ENCODE data around the gene MUL1.

Gene MUL1

GRCh38 chr1:20470194-20470593 is 37.8 kb downstream of the MUL1 start:
- no peak for DNase-seq (ENCODE audit: low read depth, low spot score)

GRCh38 chr1:20469406-20470076 is 38.4 kb downstream of the MUL1 start:
- DNase-seq (ENCODE audit: low read depth, low spot score): no peak

- no peak for DNase-seq (ENCODE audit: low read depth, low spot score)
Measured at GRCh38 chr1:20466273-20466672, 41.7 kb downstream of the MUL1 start.

- DNase-seq (ENCODE audit: low read depth, low spot score): no peak
Measured at GRCh38 chr1:20465187-20465586, 42.8 kb downstream of the MUL1 start.

- no peak for DNase-seq (ENCODE audit: low read depth, low spot score)
Measured at GRCh38 chr1:20463502-20463901, 44.4 kb downstream of the MUL1 start.

- no peak for DNase-seq (ENCODE audit: low read depth, low spot score)
Measured at GRCh38 chr1:20462397-20462796, 45.6 kb downstream of the MUL1 start.

GRCh38 chr1:20458717-20459116 is 49.2 kb downstream of the MUL1 start:
- DNase-seq (ENCODE audit: low read depth, low spot score): no peak

- DNase-seq (ENCODE audit: low read depth, low spot score): no peak
Measured at GRCh38 chr1:20454004-20454403, 53.9 kb downstream of the MUL1 start.

GRCh38 chr1:20449735-20450311 is 58.1 kb downstream of the MUL1 start:
- no peak for DNase-seq (ENCODE audit: low read depth, low spot score)
